HEK293 (cell line): Measurements from ENCODE around the gene GTF2IRD1.
A peak's percentile ranks its signal among the peaks of the same experiment; 100 is the strongest.

Source experiments
- CTCF ChIA-PET: fragments of 350-600 bp; formaldehyde crosslinking; extraction: SDS; loops from one replicate; lab custom pipeline; 2021; ENCODE audit warnings: antibody characterized with exemption; lab: Yijun Ruan, JAX
- POLR2A ChIA-PET: fragments of 300-600 bp; formaldehyde crosslinking; extraction: SDS; loops from one replicate; lab custom pipeline; 2020; ENCODE audit warnings: antibody characterized with exemption, inconsistent platforms; lab: Yijun Ruan, JAX
- H3K27ac ChIP-seq: fragments of 200-500 bp; sonication (Bioruptor generic); 2 replicates; pipeline ENCODE4 v1.5.1; 2014; ENCODE audit warnings: low read depth, low read length, control low read depth, inconsistent platforms; ENCODE audit errors: extremely low read depth
- H3K36me3 ChIP-seq, 2 experiments: fragments of 200-500 bp in 1 of 2; sonication (Bioruptor generic) in 1 of 2; 1 replicate in 1 of 2; 2 replicates in 1 of 2; pipeline ENCODE4 v1.5.1; 2014 to 2017; ENCODE audit warnings: inconsistent platforms in 2 of 2, low read length in 2 of 2; ENCODE audit not compliant: control insufficient read depth in 2 of 2, insufficient read depth in 1 of 2
- H3K4me1 ChIP-seq: fragments of 200-500 bp; sonication (Bioruptor generic); 2 replicates; pipeline ENCODE4 v1.5.1; 2014; ENCODE audit warnings: mild to moderate bottlenecking, low read length, inconsistent platforms; ENCODE audit not compliant: control insufficient read depth, insufficient read depth
- H3K4me3 ChIP-seq: 2 replicates; pipeline ENCODE4 v1.5.1; 2011; ENCODE audit warnings: low read depth, mild to moderate bottlenecking, control low read depth, low read length, moderate library complexity
- H3K9me3 ChIP-seq: fragments of 200-500 bp; sonication (Bioruptor generic); 2 replicates; pipeline ENCODE4 v1.5.1; 2014; ENCODE audit warnings: low read depth, low read length, inconsistent platforms; ENCODE audit not compliant: control insufficient read depth, insufficient read depth
- HOXD13 ChIP-seq: sonication (generic); formaldehyde crosslinking; IDR thresholded peaks from 2 replicates; pipeline ENCODE4 v1.8.0; 2022; ENCODE audit warnings: missing genetic modification reagents, borderline replicate concordance
- KLF7 ChIP-seq: fragments of 450-650 bp; formaldehyde crosslinking; IDR thresholded peaks from 2 replicates; pipeline ENCODE4 v1.5.1; 2016; ENCODE audit warnings: missing biosample characterization, missing genetic modification characterization, borderline replicate concordance
- KLF9 ChIP-seq: fragments of 450-650 bp; formaldehyde crosslinking; IDR thresholded peaks from 2 replicates; pipeline ENCODE4 v1.5.1; 2016; ENCODE audit warnings: missing biosample characterization, missing genetic modification characterization, low read depth
- TRIM28 ChIP-seq: IDR thresholded peaks from 2 replicates; pipeline ENCODE4 v1.6.1; 2011; ENCODE audit warnings: low read length, control low read depth, borderline replicate concordance
- ZBTB17 ChIP-seq: fragments of 450-650 bp; formaldehyde crosslinking; IDR thresholded peaks from 2 replicates; pipeline ENCODE4 v1.5.1; 2016; ENCODE audit warnings: missing biosample characterization, missing genetic modification characterization
- ZNF121 ChIP-seq: fragments of 450-650 bp; formaldehyde crosslinking; IDR thresholded peaks from 2 replicates; pipeline ENCODE4 v1.5.1; 2016; ENCODE audit warnings: missing biosample characterization, missing genetic modification characterization
- ZNF202 ChIP-seq: fragments of 450-650 bp; formaldehyde crosslinking; IDR thresholded peaks from 2 replicates; pipeline ENCODE4 v1.5.1; 2016; ENCODE audit warnings: missing biosample characterization, missing genetic modification characterization, borderline replicate concordance
- ZNF211 ChIP-seq: fragments of 450-650 bp; formaldehyde crosslinking; IDR thresholded peaks from 2 replicates; pipeline ENCODE4 v1.5.1; 2016; ENCODE audit warnings: low read depth, missing biosample characterization, missing genetic modification characterization
- ZNF24 ChIP-seq: fragments of 450-650 bp; formaldehyde crosslinking; IDR thresholded peaks from 2 replicates; pipeline ENCODE4 v1.5.1; 2016; ENCODE audit warnings: missing biosample characterization, missing genetic modification characterization
- ZNF366 ChIP-seq: fragments of 450-650 bp; formaldehyde crosslinking; conservative IDR thresholded peaks from 2 replicates; pipeline ENCODE4 v1.5.1; 2016; ENCODE audit warnings: missing biosample characterization, missing genetic modification characterization
- ZNF391 ChIP-seq: fragments of 450-650 bp; formaldehyde crosslinking; IDR thresholded peaks from 2 replicates; pipeline ENCODE4 v1.5.1; 2016; ENCODE audit warnings: low read depth, missing biosample characterization, missing genetic modification characterization, borderline replicate concordance
- ZNF658 ChIP-seq: fragments of 450-650 bp; formaldehyde crosslinking; IDR thresholded peaks from 2 replicates; pipeline ENCODE4; 2016; ENCODE audit warnings: missing biosample characterization, missing genetic modification characterization
- ZNF791 ChIP-seq: fragments of 450-650 bp; formaldehyde crosslinking; IDR thresholded peaks from 2 replicates; pipeline ENCODE4 v1.5.1; 2016; ENCODE audit warnings: missing biosample characterization, missing genetic modification characterization
- TF ChIP-seq, protein P1 (sequence below): fragments of 450-650 bp; formaldehyde crosslinking; IDR thresholded peaks from 2 replicates; pipeline ENCODE4 v1.5.1; 2017; ENCODE audit warnings: missing biosample characterization, missing genetic modification characterization
- TF ChIP-seq, protein P2 (sequence below): fragments of 450-650 bp; formaldehyde crosslinking; IDR thresholded peaks from 2 replicates; pipeline ENCODE4 v1.5.1; 2016; ENCODE audit warnings: missing biosample characterization, missing genetic modification characterization
- TF ChIP-seq, protein P3 (sequence below): fragments of 450-650 bp; formaldehyde crosslinking; IDR thresholded peaks from 2 replicates; pipeline ENCODE4 v1.5.1; 2016; ENCODE audit warnings: missing biosample characterization, missing genetic modification characterization
- TF ChIP-seq, protein P4 (sequence below): fragments of 450-650 bp; IDR thresholded peaks from 2 replicates; pipeline ENCODE4 v1.5.1; 2018; ENCODE audit warnings: missing biosample characterization, missing genetic modification characterization
- TF ChIP-seq, protein P5 (sequence below): fragments of 450-650 bp; formaldehyde crosslinking; IDR thresholded peaks from 2 replicates; pipeline ENCODE4 v1.5.1; 2016; ENCODE audit warnings: missing biosample characterization, missing genetic modification characterization, low read depth

GTF2IRD1 gene

DNA sequence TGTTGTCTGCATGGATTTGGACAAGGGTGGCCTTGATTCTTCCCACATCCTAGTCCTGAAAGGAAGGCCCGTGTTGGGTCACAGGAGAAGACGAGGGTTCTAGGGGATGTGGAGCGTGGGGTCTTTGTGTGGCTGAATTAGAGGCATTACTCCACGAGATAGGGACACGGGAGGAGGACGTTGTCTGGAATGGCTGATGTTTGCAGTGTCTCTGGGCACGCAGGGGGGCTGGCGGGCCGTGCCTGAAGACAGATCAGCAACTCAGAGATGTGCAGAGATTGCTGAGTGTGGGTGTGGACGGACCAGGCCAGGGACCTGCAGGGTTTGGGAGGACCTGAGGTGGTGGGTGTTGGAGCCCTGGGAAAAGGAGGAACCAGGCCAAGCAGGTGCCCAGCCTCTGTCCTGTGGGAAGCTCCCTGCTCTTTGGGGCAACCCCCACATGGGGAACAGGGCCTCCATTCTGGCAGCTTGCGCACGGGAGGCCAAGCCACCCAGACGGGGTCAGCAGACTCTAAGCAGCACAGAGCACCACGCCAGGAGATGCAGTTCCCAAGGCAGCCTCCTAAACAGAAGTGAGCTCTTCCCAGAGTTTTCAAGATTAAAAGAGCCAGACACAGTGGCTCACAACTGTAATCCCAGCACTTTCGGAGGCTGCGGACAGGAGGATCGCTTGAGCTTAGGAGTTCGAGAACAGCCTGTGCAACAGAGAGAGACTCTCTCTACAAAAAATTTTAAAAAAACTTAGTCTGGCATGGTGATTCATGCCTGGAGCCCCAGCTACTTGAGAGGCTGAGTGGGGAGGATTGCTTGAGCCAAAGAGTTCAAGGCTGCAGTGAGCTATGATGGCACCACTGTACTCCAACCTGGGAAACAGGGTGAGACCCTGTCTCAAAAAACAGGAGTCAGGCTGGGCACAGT is 132.8 kb downstream of the GTF2IRD1 start:
- Histone ChIP-seq H3K9me3 (no peaks in the 10 kb centered on the region), H3K4me3 (no peak overlapping the region), H3K4me1 (no peaks in the 10 kb centered on the region), H3K27ac (no peak overlapping the region), H3K36me3 (peaks cover 3 to 13% of the 10 kb centered on the region in 2 experiments; a peak in 2 of 3 replicates)
- POLR2A ChIA-PET: no interaction called here
- CTCF ChIA-PET: interaction anchor here (0.7 to 1.1 kb wide), 4 partner anchors 26 to 169 kb away, joined by 3 to 4 read pairs (median 3); no protein-coding TSS in a partner anchor
- TF ChIP-seq KLF9 (tag by site-specific recombination): no peak
- no peak for TF ChIP-seq ZNF791
- TF ChIP-seq ZNF211: no peak
- TF ChIP-seq ZNF366 (tag by site-specific recombination): no peak
- no peak for TF ChIP-seq ZNF24 (tag by site-specific recombination)
- TF ChIP-seq, protein P1, sequence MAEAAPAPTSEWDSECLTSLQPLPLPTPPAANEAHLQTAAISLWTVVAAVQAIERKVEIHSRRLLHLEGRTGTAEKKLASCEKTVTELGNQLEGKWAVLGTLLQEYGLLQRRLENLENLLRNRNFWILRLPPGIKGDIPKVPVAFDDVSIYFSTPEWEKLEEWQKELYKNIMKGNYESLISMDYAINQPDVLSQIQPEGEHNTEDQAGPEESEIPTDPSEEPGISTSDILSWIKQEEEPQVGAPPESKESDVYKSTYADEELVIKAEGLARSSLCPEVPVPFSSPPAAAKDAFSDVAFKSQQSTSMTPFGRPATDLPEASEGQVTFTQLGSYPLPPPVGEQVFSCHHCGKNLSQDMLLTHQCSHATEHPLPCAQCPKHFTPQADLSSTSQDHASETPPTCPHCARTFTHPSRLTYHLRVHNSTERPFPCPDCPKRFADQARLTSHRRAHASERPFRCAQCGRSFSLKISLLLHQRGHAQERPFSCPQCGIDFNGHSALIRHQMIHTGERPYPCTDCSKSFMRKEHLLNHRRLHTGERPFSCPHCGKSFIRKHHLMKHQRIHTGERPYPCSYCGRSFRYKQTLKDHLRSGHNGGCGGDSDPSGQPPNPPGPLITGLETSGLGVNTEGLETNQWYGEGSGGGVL (tag by site-specific recombination): no peak
- no peak for TF ChIP-seq ZNF121 (tag by site-specific recombination)

DNA sequence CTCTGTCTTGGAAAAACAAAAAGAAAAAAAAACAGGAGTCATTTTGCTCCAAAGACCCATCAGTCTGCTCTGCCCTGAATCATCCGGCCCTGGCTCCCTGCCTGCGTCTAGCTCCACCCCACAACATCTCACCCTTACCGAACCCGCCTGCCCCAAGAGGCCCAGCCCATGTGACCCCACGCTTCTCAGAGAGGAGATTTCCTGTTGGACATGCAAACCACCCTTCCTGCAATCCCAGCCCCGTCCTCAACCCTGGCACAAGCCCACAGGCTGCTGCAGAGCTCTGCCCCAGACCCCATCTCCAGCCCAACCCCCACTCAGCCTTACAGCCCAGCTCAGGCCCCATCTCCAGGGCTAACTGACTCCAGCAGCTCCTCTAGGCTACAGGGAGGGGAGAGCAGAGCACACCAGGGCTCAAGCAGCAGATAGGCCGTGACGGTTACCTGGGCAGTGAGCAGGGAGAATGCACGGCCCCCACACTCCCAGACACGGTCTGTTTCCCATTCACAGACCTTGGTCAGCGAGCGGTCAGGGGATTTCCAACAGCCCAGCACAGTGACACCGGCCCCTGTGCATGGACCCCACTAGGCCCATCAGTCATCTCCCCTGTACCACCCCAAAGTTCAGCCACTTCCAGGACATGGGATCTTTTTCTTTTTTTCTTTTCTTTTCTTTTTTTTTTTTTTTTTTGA is 133.9 kb downstream of the GTF2IRD1 start:
- Histone ChIP-seq H3K27ac (peak overlapping the region; percentile 47; the same call in 1 of the 2 replicates), H3K4me1 (no peaks in the 10 kb centered on the region), H3K36me3 (peaks cover 12 to 15% of the 10 kb centered on the region in 2 experiments; a peak in 2 of 3 replicates), H3K4me3 (no peak overlapping the region), H3K9me3 (no peaks in the 10 kb centered on the region)
- TF ChIP-seq, protein P2, sequence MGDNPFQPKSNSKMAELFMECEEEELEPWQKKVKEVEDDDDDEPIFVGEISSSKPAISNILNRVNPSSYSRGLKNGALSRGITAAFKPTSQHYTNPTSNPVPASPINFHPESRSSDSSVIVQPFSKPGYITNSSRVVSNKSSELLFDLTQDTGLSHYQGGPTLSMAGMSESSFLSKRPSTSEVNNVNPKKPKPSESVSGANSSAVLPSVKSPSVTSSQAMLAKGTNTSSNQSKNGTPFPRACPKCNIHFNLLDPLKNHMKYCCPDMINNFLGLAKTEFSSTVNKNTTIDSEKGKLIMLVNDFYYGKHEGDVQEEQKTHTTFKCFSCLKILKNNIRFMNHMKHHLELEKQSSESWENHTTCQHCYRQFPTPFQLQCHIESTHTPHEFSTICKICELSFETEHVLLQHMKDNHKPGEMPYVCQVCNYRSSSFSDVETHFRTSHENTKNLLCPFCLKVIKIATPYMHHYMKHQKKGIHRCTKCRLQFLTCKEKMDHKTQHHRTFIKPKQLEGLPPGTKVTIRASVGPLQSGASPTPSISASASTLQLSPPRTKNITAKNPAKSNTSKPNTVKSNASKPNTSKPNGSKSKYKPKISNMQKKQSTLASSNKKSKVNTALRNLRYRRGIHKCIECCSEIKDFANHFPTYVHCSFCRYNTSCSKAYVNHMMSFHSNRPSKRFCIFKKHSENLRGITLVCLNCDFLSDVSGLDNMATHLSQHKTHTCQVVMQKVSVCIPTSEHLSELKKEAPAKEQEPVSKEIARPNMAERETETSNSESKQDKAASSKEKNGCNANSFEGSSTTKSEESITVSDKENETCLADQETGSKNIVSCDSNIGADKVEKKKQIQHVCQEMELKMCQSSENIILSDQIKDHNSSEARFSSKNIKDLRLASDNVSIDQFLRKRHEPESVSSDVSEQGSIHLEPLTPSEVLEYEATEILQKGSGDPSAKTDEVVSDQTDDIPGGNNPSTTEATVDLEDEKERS: no peak
- peak; percentile 23; the same call in 1 of the 2 replicates for TF ChIP-seq ZBTB17
- TF ChIP-seq, protein P3, sequence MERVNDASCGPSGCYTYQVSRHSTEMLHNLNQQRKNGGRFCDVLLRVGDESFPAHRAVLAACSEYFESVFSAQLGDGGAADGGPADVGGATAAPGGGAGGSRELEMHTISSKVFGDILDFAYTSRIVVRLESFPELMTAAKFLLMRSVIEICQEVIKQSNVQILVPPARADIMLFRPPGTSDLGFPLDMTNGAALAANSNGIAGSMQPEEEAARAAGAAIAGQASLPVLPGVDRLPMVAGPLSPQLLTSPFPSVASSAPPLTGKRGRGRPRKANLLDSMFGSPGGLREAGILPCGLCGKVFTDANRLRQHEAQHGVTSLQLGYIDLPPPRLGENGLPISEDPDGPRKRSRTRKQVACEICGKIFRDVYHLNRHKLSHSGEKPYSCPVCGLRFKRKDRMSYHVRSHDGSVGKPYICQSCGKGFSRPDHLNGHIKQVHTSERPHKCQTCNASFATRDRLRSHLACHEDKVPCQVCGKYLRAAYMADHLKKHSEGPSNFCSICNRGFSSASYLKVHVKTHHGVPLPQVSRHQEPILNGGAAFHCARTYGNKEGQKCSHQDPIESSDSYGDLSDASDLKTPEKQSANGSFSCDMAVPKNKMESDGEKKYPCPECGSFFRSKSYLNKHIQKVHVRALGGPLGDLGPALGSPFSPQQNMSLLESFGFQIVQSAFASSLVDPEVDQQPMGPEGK (tag by site-specific recombination): peak; percentile 40; the same call in 1 of the 2 replicates
- TF ChIP-seq KLF7 (tag by site-specific recombination): no peak
- ChIA-PET POLR2A (no interaction called here), CTCF (interaction anchor here (0.7 to 1.1 kb wide), 3 partner anchors 25 to 158 kb away, joined by 3 to 4 read pairs (median 3); no protein-coding TSS in a partner anchor)

DNA sequence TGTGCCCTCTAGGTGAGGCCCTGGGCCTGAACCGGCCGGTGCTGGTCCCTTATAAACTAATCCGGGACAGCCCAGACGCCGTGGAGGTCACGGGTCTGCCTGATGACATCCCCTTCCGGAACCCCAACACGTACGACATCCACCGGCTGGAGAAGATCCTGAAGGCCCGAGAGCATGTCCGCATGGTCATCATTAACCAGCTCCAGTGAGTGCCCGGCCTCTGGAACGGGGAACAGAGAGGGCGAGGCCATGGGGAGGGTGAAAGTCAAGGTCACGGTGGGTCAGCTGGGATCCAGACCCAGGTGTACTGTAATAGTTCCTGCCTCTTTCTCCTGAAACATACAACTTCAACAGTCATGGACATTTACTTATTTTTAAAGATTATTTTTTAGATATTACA is 137.1 kb downstream of the GTF2IRD1 start:
- Histone ChIP-seq H3K4me1 (no peaks in the 10 kb centered on the region), H3K36me3 (peaks cover 23 to 26% of the 10 kb centered on the region in 2 experiments; a peak in 2 of 3 replicates), H3K4me3 (no peak overlapping the region), H3K9me3 (no peaks in the 10 kb centered on the region), H3K27ac (no peak overlapping the region)
- ChIA-PET POLR2A (no interaction called here), CTCF (interaction anchor here (0.6 kb wide), 1 partner anchor 1645 kb away, joined by 4 read pairs; no protein-coding TSS in a partner anchor)
- no peak for TF ChIP-seq ZNF202
- no peak for TF ChIP-seq HOXD13
- no peak for TF ChIP-seq ZNF658
- TF ChIP-seq TRIM28: no peak
- no peak for TF ChIP-seq ZNF391 (tag by site-specific recombination)
- TF ChIP-seq, protein P4, sequence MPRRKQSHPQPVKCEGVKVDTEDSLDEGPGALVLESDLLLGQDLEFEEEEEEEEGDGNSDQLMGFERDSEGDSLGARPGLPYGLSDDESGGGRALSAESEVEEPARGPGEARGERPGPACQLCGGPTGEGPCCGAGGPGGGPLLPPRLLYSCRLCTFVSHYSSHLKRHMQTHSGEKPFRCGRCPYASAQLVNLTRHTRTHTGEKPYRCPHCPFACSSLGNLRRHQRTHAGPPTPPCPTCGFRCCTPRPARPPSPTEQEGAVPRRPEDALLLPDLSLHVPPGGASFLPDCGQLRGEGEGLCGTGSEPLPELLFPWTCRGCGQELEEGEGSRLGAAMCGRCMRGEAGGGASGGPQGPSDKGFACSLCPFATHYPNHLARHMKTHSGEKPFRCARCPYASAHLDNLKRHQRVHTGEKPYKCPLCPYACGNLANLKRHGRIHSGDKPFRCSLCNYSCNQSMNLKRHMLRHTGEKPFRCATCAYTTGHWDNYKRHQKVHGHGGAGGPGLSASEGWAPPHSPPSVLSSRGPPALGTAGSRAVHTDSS (tag by site-specific recombination): no peak
- TF ChIP-seq, protein P5, sequence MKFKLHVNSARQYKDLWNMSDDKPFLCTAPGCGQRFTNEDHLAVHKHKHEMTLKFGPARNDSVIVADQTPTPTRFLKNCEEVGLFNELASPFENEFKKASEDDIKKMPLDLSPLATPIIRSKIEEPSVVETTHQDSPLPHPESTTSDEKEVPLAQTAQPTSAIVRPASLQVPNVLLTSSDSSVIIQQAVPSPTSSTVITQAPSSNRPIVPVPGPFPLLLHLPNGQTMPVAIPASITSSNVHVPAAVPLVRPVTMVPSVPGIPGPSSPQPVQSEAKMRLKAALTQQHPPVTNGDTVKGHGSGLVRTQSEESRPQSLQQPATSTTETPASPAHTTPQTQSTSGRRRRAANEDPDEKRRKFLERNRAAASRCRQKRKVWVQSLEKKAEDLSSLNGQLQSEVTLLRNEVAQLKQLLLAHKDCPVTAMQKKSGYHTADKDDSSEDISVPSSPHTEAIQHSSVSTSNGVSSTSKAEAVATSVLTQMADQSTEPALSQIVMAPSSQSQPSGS: no peak
